Measurements from ENCODE around the gene WLS. TPM values are rescaled to one million over a fixed set of nuclear protein-coding genes. Genes with fewer than 3 reads are reported as not detected.

The WLS gene
- total RNA-seq, 2 donors from 2014 or later: 74.5 to 92.1 TPM

- H3K4me3 ChIP-seq: no peak overlapping the region
- no peak for DNase-seq (ENCODE audit: low spot score)
- intact Hi-C loops (cut with DNase I): loop anchor here (5.0 kb wide), 1 partner anchor 90 kb away; the partner anchor contains the start of gene WLS
- WGBS: 49% methylated on average over 3 of the region's 3 CpGs
- TF ChIP-seq POLR2AphosphoS5 (IDR thresholded peaks at IDR 0.05): no peak
- TF ChIP-seq POLR2A (IDR thresholded peaks at IDR 0.05): no peak
- TF ChIP-seq CTCF (IDR thresholded peaks at IDR 0.05): no peak
- H3K36me3 ChIP-seq: no peaks in the 10 kb centered on the region
- H3K27me3 ChIP-seq (replicated peaks; ENCODE audit: insufficient read depth): no peaks in the 10 kb centered on the region
- H3K27ac ChIP-seq: no peak overlapping the region
- H3K9me3 ChIP-seq: no peaks in the 10 kb centered on the region
- no peaks in the 10 kb centered on the region for H3K4me1 ChIP-seq (replicated peaks)
Observed at GRCh38 chr1:68142461-68142860, 89.9 kb downstream of the WLS start.

GRCh38 chr1:68142036-68142435 is 90.3 kb downstream of the WLS start:
- no peak overlapping the region for H3K27ac ChIP-seq
- H3K27me3 ChIP-seq (replicated peaks; ENCODE audit: insufficient read depth): no peaks in the 10 kb centered on the region
- no peaks in the 10 kb centered on the region for H3K4me1 ChIP-seq (replicated peaks)
- DNase-seq (ENCODE audit: low spot score): no peak
- TF ChIP-seq POLR2A (IDR thresholded peaks at IDR 0.05): no peak
- TF ChIP-seq CTCF (IDR thresholded peaks at IDR 0.05): no peak
- TF ChIP-seq POLR2AphosphoS5 (IDR thresholded peaks at IDR 0.05): no peak
- intact Hi-C loops (cut with DNase I): loop anchor here (5.0 kb wide), 1 partner anchor 90 kb away; the partner anchor contains the start of gene WLS
- no peak overlapping the region for H3K4me3 ChIP-seq
- H3K36me3 ChIP-seq: no peaks in the 10 kb centered on the region
- no peaks in the 10 kb centered on the region for H3K9me3 ChIP-seq
- 49% methylated on average over 5 of the region's 5 CpGs for WGBS

GRCh38 chr1:68141071-68142021 is 91.0 kb downstream of the WLS start:
- no peak overlapping the region for H3K27ac ChIP-seq
- no peaks in the 10 kb centered on the region for H3K36me3 ChIP-seq
- no peaks in the 10 kb centered on the region for H3K27me3 ChIP-seq (replicated peaks; ENCODE audit: insufficient read depth)
- H3K9me3 ChIP-seq: no peaks in the 10 kb centered on the region
- 60% methylated on average over 15 of the region's 15 CpGs for WGBS
- intact Hi-C loops (cut with DNase I): loop anchor here (5.0 kb wide), 1 partner anchor 91 kb away; the partner anchor contains the start of gene WLS
- TF ChIP-seq CTCF (IDR thresholded peaks at IDR 0.05): no peak
- no peak for TF ChIP-seq POLR2A (IDR thresholded peaks at IDR 0.05)
- TF ChIP-seq POLR2AphosphoS5 (IDR thresholded peaks at IDR 0.05): no peak
- no peak for DNase-seq (ENCODE audit: low spot score)
- no peak overlapping the region for H3K4me3 ChIP-seq
- no peaks in the 10 kb centered on the region for H3K4me1 ChIP-seq (replicated peaks)

- no peak for TF ChIP-seq POLR2A (IDR thresholded peaks at IDR 0.05)
- TF ChIP-seq CTCF (IDR thresholded peaks at IDR 0.05): no peak
- no peak for TF ChIP-seq POLR2AphosphoS5 (IDR thresholded peaks at IDR 0.05)
- Histone ChIP-seq H3K9me3 (no peaks in the 10 kb centered on the region), H3K4me1 (replicated peaks) (no peaks in the 10 kb centered on the region), H3K27ac (no peak overlapping the region), H3K27me3 (replicated peaks; ENCODE audit: insufficient read depth) (no peaks in the 10 kb centered on the region), H3K36me3 (no peaks in the 10 kb centered on the region), H3K4me3 (no peak overlapping the region)
- no peak for DNase-seq (ENCODE audit: low spot score)
- WGBS: 69% methylated on average over 4 of the region's 4 CpGs
- intact Hi-C loops (cut with DNase I): loop anchor here (5.0 kb wide), 1 partner anchor 92 kb away; the partner anchor contains the start of gene WLS
Observed at GRCh38 chr1:68140536-68140935, 91.8 kb downstream of the WLS start.
